HepG2 (cell line): ENCODE measurements around the gene ZNF396. TPM values are rescaled to one million over a fixed set of nuclear protein-coding genes. Genes with fewer than 3 reads are reported as not detected.
A peak's percentile ranks its signal among the peaks of the same experiment; 100 is the strongest.

Source experiments
- CHD2 ChIP-seq: IDR thresholded peaks from 2 replicates; pipeline ENCODE4 v1.6.1; 2011; ENCODE audit warnings: low read depth, low read length, improper control_type of control experiment
- ELF3 ChIP-seq: IDR thresholded peaks from 2 replicates; pipeline ENCODE4 v1.6.1; 2016; ENCODE audit warnings: missing genetic modification reagents, missing compliant biosample characterization
- EZH2 ChIP-seq: conservative IDR thresholded peaks from 2 replicates; pipeline ENCODE4 v1.6.1; 2012; ENCODE audit warnings: mild to moderate bottlenecking, low read depth, low read length, moderate library complexity
- GLI4 ChIP-seq: sonication (generic); formaldehyde crosslinking; IDR thresholded peaks from 2 replicates; pipeline ENCODE4 v1.5.1; 2020; ENCODE audit warnings: missing genetic modification reagents, mild to moderate bottlenecking, moderate library complexity, borderline replicate concordance
- HOXD1 ChIP-seq: sonication (generic); formaldehyde crosslinking; IDR thresholded peaks from 2 replicates; pipeline ENCODE4 v1.5.0; 2020; ENCODE audit warnings: missing genetic modification reagents
- IKZF1 ChIP-seq: fragments of 450-650 bp; IDR thresholded peaks from 2 replicates; pipeline ENCODE4 v1.7.1; 2016
- KLF12 ChIP-seq: sonication (generic); formaldehyde crosslinking; IDR thresholded peaks from 2 replicates; pipeline ENCODE4 v1.4.0; 2020; ENCODE audit warnings: missing genetic modification reagents, borderline replicate concordance
- NPAS2 ChIP-seq: sonication (generic); formaldehyde crosslinking; IDR thresholded peaks from 2 replicates; pipeline ENCODE4 v1.8.0; 2022; ENCODE audit warnings: mild to moderate bottlenecking, missing genetic modification reagents, borderline replicate concordance
- RXRA ChIP-seq: sonication (generic); formaldehyde crosslinking; IDR thresholded peaks from 2 replicates; pipeline ENCODE4 v1.5.1; 2020; ENCODE audit warnings: missing genetic modification reagents
- SKI ChIP-seq: fragments of 450-650 bp; IDR thresholded peaks from one replicate; pipeline ENCODE4 v1.6.1; 2018; ENCODE audit warnings: mild to moderate bottlenecking; ENCODE audit not compliant: partially characterized antibody
- SMAD1 ChIP-seq: sonication (generic); formaldehyde crosslinking; IDR thresholded peaks from 2 replicates; pipeline ENCODE4 v1.4.0; 2020; ENCODE audit warnings: missing genetic modification reagents, low read depth, mild to moderate bottlenecking, borderline replicate concordance
- SP140L ChIP-seq: sonication (generic); formaldehyde crosslinking; IDR thresholded peaks from 2 replicates; pipeline ENCODE4 v1.4.0; 2020; ENCODE audit warnings: missing genetic modification reagents, borderline replicate concordance
- YY1 ChIP-seq: IDR thresholded peaks from 2 replicates; pipeline ENCODE4 v1.6.1; 2011; ENCODE audit warnings: low read length, low read depth, moderate library complexity, mild to moderate bottlenecking; ENCODE audit not compliant: insufficient read depth, insufficient replicate concordance
- ZKSCAN8 ChIP-seq: IDR thresholded peaks from 2 replicates; pipeline ENCODE4 v1.6.1; 2016; ENCODE audit warnings: borderline replicate concordance, missing genetic modification reagents, missing compliant biosample characterization
- ZNF235 ChIP-seq: sonication (generic); formaldehyde crosslinking; IDR thresholded peaks from 2 replicates; pipeline ENCODE4 v1.8.1; 2023; ENCODE audit warnings: mild to moderate bottlenecking, missing genetic modification reagents, borderline replicate concordance
- ZNF317 ChIP-seq: sonication (generic); formaldehyde crosslinking; IDR thresholded peaks from 2 replicates; pipeline ENCODE4 v1.5.0; 2020; ENCODE audit warnings: mild to moderate bottlenecking, missing genetic modification reagents
- ZNF354B ChIP-seq: sonication (generic); formaldehyde crosslinking; IDR thresholded peaks from 2 replicates; pipeline ENCODE4 v1.8.0; 2022; ENCODE audit warnings: mild to moderate bottlenecking, missing genetic modification reagents
- ZNF556 ChIP-seq: sonication (generic); formaldehyde crosslinking; IDR thresholded peaks from 2 replicates; pipeline ENCODE4 v1.4.0; 2020; ENCODE audit warnings: mild to moderate bottlenecking, missing genetic modification reagents, borderline replicate concordance
- ZNF558 ChIP-seq: sonication (generic); formaldehyde crosslinking; IDR thresholded peaks from 2 replicates; pipeline ENCODE4 v1.9.0; 2022; ENCODE audit warnings: mild to moderate bottlenecking, missing genetic modification reagents, borderline replicate concordance
- ZNF614 ChIP-seq: IDR thresholded peaks from 2 replicates; pipeline ENCODE4 v1.6.1; 2018; ENCODE audit warnings: missing biosample characterization, missing genetic modification reagents, inconsistent platforms, borderline replicate concordance
- ZNF674 ChIP-seq: sonication (generic); formaldehyde crosslinking; IDR thresholded peaks from 2 replicates; pipeline ENCODE4 v1.5.0; 2020; ENCODE audit warnings: low read depth, mild to moderate bottlenecking, missing genetic modification reagents
- ZNF790 ChIP-seq: sonication (generic); formaldehyde crosslinking; IDR thresholded peaks from 2 replicates; pipeline ENCODE4 v1.8.0; 2022; ENCODE audit warnings: missing genetic modification reagents, mild to moderate bottlenecking, borderline replicate concordance
- ZSCAN29 ChIP-seq: sonication (generic); formaldehyde crosslinking; conservative IDR thresholded peaks from 2 replicates; pipeline ENCODE4 v1.4.0; 2020; ENCODE audit warnings: mild to moderate bottlenecking, missing genetic modification reagents
- polyA plus RNA-seq, 8 experiments: library from polyadenylated mRNA; depleted of rRNA in 3 of 8; stranded (reverse) in 7 of 8; unstranded in 1 of 8; fragments of >200 nt; fragmentation: Illumina TruSeq in 4 of 8; extraction: Trizol in 4 of 8; gene quantifications; 2 replicates each; pipeline versions ENCODE4 v1.2.1 to v1.2.3, GENCODE V29; 2011 to 2016; ENCODE audit warnings: low read depth in 4 of 8, missing spikeins in 1 of 8, mixed read lengths in 1 of 8; ENCODE audit not compliant: insufficient read depth in 1 of 8
- total RNA-seq, 5 experiments: library from RNA; depleted of rRNA; stranded (reverse); fragments of >200 nt; fragmentation: Illumina TruSeq; extraction: Trizol; gene quantifications; 2 replicates each; pipeline ENCODE4 v1.2.3, GENCODE V29; 2016; ENCODE audit warnings: low read depth in 1 of 5
- TF ChIP-seq, protein P1 (sequence below): sonication (generic); formaldehyde crosslinking; IDR thresholded peaks from 2 replicates; pipeline ENCODE4; 2020; ENCODE audit warnings: missing genetic modification reagents, mild to moderate bottlenecking, borderline replicate concordance
- TF ChIP-seq, protein P2 (sequence below): sonication (generic); formaldehyde crosslinking; IDR thresholded peaks from 2 replicates; pipeline ENCODE4 v1.8.1; 2023; ENCODE audit warnings: mild to moderate bottlenecking, missing genetic modification reagents, borderline replicate concordance
- TF ChIP-seq, protein P3 (sequence below): sonication (generic); formaldehyde crosslinking; IDR thresholded peaks from 2 replicates; pipeline ENCODE4 v1.4.0; 2020; ENCODE audit warnings: missing genetic modification reagents, borderline replicate concordance

Gene ZNF396
- total and polyA plus RNA-seq, 2 of the 13 experiments (the other 11 are each of a cell fraction or from before 2014, with no cell fraction given) = 0.25 to 0.75 TPM

DNA sequence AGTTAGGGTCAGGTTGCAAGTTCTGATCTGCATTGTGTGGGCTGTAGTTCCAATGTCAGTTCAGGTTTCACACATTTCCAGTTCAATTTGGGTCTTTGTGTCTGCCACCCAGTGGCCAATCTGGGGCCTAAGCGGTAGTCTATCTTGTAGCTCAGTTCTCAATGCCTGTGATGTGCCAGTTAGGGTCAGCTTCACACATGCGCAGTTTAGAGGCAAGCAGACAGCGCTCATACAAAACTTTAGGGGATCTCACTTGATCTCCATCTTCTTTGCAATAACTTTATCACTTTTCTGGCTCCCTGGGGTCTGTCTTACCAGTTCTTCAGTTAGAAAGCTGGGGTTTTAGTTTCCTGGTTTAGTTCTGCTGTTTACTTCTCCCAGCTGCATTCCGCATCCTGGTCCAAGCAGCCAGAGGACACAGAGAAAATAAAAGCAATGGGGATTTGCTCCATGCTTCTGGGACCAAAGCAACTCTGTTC is 22.0 kb downstream of the ZNF396 start (continued):
- TF ChIP-seq, protein P1, sequence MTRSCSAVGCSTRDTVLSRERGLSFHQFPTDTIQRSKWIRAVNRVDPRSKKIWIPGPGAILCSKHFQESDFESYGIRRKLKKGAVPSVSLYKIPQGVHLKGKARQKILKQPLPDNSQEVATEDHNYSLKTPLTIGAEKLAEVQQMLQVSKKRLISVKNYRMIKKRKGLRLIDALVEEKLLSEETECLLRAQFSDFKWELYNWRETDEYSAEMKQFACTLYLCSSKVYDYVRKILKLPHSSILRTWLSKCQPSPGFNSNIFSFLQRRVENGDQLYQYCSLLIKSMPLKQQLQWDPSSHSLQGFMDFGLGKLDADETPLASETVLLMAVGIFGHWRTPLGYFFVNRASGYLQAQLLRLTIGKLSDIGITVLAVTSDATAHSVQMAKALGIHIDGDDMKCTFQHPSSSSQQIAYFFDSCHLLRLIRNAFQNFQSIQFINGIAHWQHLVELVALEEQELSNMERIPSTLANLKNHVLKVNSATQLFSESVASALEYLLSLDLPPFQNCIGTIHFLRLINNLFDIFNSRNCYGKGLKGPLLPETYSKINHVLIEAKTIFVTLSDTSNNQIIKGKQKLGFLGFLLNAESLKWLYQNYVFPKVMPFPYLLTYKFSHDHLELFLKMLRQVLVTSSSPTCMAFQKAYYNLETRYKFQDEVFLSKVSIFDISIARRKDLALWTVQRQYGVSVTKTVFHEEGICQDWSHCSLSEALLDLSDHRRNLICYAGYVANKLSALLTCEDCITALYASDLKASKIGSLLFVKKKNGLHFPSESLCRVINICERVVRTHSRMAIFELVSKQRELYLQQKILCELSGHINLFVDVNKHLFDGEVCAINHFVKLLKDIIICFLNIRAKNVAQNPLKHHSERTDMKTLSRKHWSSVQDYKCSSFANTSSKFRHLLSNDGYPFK (CRISPR knock-in tag) = no peak
- peak; percentile 28; the same call in 1 of the 2 replicates for TF ChIP-seq ZNF614
- TF ChIP-seq RXRA = no peak
- no peak for TF ChIP-seq EZH2
- TF ChIP-seq CHD2 = no peak
- TF ChIP-seq ELF3 (CRISPR knock-in tag) = peak; percentile 38; the same call in 1 of the 2 replicates
- TF ChIP-seq ZKSCAN8 (CRISPR knock-in tag) = peak; percentile 50; the same call in 1 of the 2 replicates
- no peak for TF ChIP-seq SP140L (CRISPR knock-in tag)
- TF ChIP-seq, protein P2, sequence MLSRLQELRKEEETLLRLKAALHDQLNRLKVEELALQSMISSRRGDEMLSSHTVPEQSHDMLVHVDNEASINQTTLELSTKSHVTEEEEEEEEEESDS = no peak
- TF ChIP-seq ZSCAN29 = no peak
- TF ChIP-seq SKI = no peak
- TF ChIP-seq ZNF354B = no peak
- no peak for TF ChIP-seq GLI4
- no peak for TF ChIP-seq ZNF558
- TF ChIP-seq ZNF317 (CRISPR knock-in tag) = peak; percentile 82
- TF ChIP-seq KLF12 (CRISPR knock-in tag) = no peak
- TF ChIP-seq HOXD1 = no peak
- no peak for TF ChIP-seq NPAS2 (CRISPR knock-in tag)
- no peak for TF ChIP-seq YY1
- TF ChIP-seq ZNF790 = no peak
- TF ChIP-seq ZNF235 (CRISPR knock-in tag) = no peak
- TF ChIP-seq IKZF1 = no peak
- no peak for TF ChIP-seq ZNF674 (CRISPR knock-in tag)
- TF ChIP-seq, protein P3, sequence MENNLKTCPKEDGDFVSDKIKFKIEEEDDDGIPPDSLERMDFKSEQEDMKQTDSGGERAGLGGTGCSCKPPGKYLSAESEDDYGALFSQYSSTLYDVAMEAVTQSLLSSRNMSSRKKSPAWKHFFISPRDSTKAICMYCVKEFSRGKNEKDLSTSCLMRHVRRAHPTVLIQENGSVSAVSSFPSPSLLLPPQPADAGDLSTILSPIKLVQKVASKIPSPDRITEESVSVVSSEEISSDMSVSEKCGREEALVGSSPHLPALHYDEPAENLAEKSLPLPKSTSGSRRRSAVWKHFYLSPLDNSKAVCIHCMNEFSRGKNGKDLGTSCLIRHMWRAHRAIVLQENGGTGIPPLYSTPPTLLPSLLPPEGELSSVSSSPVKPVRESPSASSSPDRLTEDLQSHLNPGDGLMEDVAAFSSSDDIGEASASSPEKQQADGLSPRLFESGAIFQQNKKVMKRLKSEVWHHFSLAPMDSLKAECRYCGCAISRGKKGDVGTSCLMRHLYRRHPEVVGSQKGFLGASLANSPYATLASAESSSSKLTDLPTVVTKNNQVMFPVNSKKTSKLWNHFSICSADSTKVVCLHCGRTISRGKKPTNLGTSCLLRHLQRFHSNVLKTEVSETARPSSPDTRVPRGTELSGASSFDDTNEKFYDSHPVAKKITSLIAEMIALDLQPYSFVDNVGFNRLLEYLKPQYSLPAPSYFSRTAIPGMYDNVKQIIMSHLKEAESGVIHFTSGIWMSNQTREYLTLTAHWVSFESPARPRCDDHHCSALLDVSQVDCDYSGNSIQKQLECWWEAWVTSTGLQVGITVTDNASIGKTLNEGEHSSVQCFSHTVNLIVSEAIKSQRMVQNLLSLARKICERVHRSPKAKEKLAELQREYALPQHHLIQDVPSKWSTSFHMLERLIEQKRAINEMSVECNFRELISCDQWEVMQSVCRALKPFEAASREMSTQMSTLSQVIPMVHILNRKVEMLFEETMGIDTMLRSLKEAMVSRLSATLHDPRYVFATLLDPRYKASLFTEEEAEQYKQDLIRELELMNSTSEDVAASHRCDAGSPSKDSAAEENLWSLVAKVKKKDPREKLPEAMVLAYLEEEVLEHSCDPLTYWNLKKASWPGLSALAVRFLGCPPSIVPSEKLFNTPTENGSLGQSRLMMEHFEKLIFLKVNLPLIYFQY (CRISPR knock-in tag) = peak; percentile 90
- TF ChIP-seq SMAD1 = no peak
- TF ChIP-seq ZNF556 (CRISPR knock-in tag) = no peak
